Fibroblast of lung (primary cell): ENCODE measurements around the gene NXN.

ENCODE experiments used
- CTCF ChIP-seq, 2 donors: IDR thresholded peaks in 1 of 2; conservative IDR thresholded peaks in 1 of 2; 1 replicate in 1 of 2; 2 replicates in 1 of 2; pipeline ENCODE4 v1.5.1; 2011 to 2012; ENCODE audit warnings: low read length in 2 of 2, control low read depth in 1 of 2, inconsistent platforms in 1 of 2, low read depth in 1 of 2, mild to moderate bottlenecking in 1 of 2
- EZH2 ChIP-seq: IDR thresholded peaks from 2 replicates; pipeline ENCODE4 v1.5.1; 2012; ENCODE audit warnings: low read length, control low read depth, mild to moderate bottlenecking; ENCODE audit errors: missing control alignments

- TF ChIP-seq CTCF (conservative IDR thresholded peaks at IDR 0.05 in 1 of 2, IDR thresholded peaks at IDR 0.05 in 1 of 2; ENCODE audit: low read depth in 1 of 2, low read length in 2 of 2) (no peak), EZH2 (no peak)
These were observed 150.8 kb downstream of the NXN start for GRCh38 chr17:828761-829160.
